Activated CD8-positive, alpha-beta T cell treated with anti-CD3 and anti-CD28 coated beads, Interleukin-2, amount 10 ng/mL, durations not matched to agents 7 days and 5 days (primary cell): Measurements from ENCODE around the gene SCP2D1. TPM values are rescaled to one million over a fixed set of nuclear protein-coding genes. Genes with fewer than 3 reads are reported as not detected.
"Not testable (repeated sequence)": the region's sequence is repeated elsewhere in the genome, so short reads cannot be mapped to it uniquely, and the experiment has no call there.

Source experiments
- ATAC-seq: fragments of 150-1000 bp; cut with Tn5 transposase; one replicate; pipeline ENCODE4 v1.10.0; 2021; ENCODE audit warnings: moderate library complexity
- CTCF ChIA-PET: fragments of 350-600 bp; sonication (Branson Sonifier 250); formaldehyde crosslinking; loops from one replicate; lab custom pipeline; 2021; ENCODE audit warnings: antibody characterized with exemption; lab: Charles Lee
- POLR2A ChIA-PET: fragments of 350-600 bp; sonication (Branson Sonifier 250); formaldehyde crosslinking; loops from one replicate; lab custom pipeline; 2021; ENCODE audit warnings: antibody characterized with exemption; lab: Charles Lee
- DNase-seq: peaks from one replicate; pipeline ENCODE4 v3.0.0-alpha.2; 2020
- H3K27ac Mint-ChIP-seq: one replicate; pipeline ENCODE4 v1.8.0; 2021; ENCODE audit warnings: mild to moderate bottlenecking, mixed read lengths
- H3K27me3 Mint-ChIP-seq: one replicate; pipeline ENCODE4 v1.8.0; 2021; ENCODE audit warnings: low read depth, mixed read lengths
- H3K36me3 Mint-ChIP-seq: one replicate; pipeline ENCODE4 v1.8.0; 2021; ENCODE audit warnings: low read depth, mixed read lengths
- H3K4me1 Mint-ChIP-seq: one replicate; pipeline ENCODE4 v1.8.0; 2021; ENCODE audit warnings: low read depth, mixed read lengths
- H3K4me3 Mint-ChIP-seq: one replicate; pipeline ENCODE4 v1.8.0; 2021; ENCODE audit warnings: mild to moderate bottlenecking, mixed read lengths
- H3K9me3 Mint-ChIP-seq: one replicate; pipeline ENCODE4 v1.8.0; 2022; ENCODE audit warnings: mixed read lengths; ENCODE audit not compliant: insufficient read depth
- total RNA-seq, 2 experiments: library from RNA; stranded (reverse); gene quantifications; one replicate each; pipeline ENCODE4 v1.2.3, GENCODE V29; 2021

Gene SCP2D1
- total RNA-seq, result not detected

DNA sequence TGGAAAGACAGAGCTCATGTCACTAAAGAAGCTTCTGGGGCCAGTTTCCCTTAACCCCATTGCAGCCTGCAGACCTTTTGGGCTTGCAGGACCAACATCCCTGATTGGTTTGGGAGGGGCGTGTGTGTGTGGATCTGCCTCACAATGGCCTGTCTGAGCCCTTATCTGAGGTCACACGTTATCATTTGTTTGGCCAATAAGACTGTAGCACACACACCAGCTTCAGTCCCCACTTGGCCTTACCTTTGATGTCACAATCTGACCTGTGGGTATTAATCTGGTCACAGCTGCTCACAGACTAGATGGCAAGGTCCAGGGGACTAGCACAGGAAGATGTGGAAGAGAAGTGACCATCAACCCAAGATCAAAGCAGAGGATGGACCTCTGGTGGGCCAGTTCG lies at the start of gene SCP2D1:
Gene SCP2D1, plus strand, starts transcription at position 301 of the 400 bp plus-strand sequence. Its CDS starts 33 bp downstream, at position 334.
- Mint-ChIP-seq H3K9me3 (no peaks in the 10 kb centered on the region), H3K36me3 (no peaks in the 10 kb centered on the region), H3K27ac (no peak within 1 kb of the TSS), H3K4me1 (no peaks in the 10 kb centered on the region), H3K27me3 (no peaks in the 10 kb centered on the region), H3K4me3 (no peak within 1 kb of the TSS)
- DNase-seq, result no peak
- ChIA-PET POLR2A (no interaction called here), CTCF (no interaction called here)
- no peak for ATAC-seq

DNA sequence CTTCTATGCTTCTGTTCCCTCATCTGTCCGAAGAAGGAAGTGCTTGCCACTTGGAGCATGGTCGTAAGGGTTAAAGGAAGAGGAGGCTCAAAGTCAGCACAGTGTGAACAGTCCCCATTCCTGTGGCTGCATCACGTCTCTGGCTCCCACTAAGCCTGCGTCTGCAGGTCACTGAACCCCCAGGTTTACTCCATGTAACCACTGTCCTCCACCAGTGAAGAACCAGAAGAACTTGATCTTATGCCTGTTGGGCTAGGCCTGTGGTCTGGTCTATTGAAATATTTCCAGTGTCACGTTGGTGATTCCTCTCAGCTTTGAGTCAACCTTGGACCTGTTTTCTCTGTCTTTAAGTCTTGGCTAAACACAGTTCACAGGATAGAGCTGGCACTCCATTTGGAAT lies 45.9 kb upstream of the SCP2D1 start:
- Mint-ChIP-seq H3K36me3 (no peaks in the 10 kb centered on the region), H3K27me3 (no peaks in the 10 kb centered on the region), H3K9me3 (no peaks in the 10 kb centered on the region), H3K4me3 (no peak overlapping the region), H3K4me1 (no peaks in the 10 kb centered on the region), H3K27ac (no peak overlapping the region)
- no peak for DNase-seq
- CTCF ChIA-PET, result no interaction called here
- POLR2A ChIA-PET, result no interaction called here
- ATAC-seq, result no peak

DNA sequence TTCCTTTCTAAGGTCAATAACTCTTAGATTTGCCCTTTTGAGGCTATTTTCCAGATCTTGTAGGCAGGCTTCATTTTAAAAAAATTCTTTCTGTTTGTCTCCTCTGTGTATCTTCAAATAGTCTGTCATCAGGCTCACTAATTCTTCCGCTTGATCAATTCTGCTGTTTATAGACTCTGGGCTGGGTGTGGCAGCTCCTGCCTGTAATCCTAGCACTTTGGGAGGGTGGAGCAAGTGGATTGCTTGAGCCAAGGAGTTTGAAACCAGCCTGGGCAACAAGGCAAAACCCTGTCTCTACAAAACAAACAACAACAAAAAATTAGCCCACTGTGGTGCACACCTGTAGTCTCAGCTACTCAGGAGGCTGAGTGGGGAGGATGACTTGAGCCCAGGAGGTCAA lies 40.0 kb upstream of the SCP2D1 start:
- no peak overlapping the region for H3K27ac Mint-ChIP-seq
- no peak overlapping the region for H3K4me3 Mint-ChIP-seq
- no peaks in the 10 kb centered on the region for H3K4me1 Mint-ChIP-seq
- ATAC-seq (no peak), DNase-seq (no peak)
- ChIA-PET POLR2A (no interaction called here), CTCF (no interaction called here)
- no peaks in the 10 kb centered on the region for H3K9me3 Mint-ChIP-seq
- H3K27me3 Mint-ChIP-seq, result peaks cover 12% of the 10 kb centered on the region
- H3K36me3 Mint-ChIP-seq, result no peaks in the 10 kb centered on the region

DNA sequence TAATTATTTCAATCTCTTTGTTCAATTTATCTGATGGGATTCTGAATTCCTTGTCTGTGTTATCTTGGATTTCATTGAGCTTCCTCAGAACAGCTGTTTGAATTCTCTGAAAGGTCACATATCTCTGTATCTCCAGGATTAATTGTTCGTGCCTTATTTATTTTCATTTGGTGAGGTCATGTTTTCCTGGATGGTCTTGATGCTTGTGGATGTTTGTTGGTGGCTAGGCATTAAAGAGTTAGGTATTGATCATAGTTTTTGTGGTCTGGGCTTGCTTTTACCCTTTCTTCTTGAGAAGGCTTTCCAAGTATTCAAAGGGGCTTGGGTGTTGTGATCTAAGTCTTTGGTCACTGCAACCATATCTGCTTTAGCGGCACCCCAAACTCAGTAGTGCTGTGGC lies 39.4 kb upstream of the SCP2D1 start:
- ATAC-seq (no peak), DNase-seq (no peak)
- Mint-ChIP-seq H3K4me3 (no peak overlapping the region), H3K27ac (no peak overlapping the region), H3K9me3 (no peaks in the 10 kb centered on the region), H3K4me1 (no peaks in the 10 kb centered on the region), H3K36me3 (no peaks in the 10 kb centered on the region), H3K27me3 (peaks cover 12% of the 10 kb centered on the region)
- POLR2A ChIA-PET, result no interaction called here
- CTCF ChIA-PET, result no interaction called here

DNA sequence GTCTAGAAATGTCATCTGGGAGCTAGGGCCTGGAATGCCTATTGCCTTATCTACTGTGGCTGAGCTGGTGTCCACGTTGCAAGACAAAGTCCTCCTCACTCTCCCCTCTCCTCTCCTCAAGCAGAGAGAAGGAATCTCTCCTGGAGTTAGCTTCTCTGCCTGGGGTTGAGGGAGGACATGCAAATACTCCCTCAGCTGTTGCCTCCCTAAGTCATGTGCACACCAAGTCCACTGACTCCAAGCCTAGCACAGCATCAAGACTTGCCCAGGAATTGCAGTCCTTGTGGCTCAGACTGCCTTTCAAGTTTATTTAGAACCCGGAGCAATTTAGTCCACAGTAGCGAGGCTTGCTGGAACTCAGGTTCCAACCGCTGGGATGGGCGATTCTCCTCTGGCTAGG lies 38.0 kb upstream of the SCP2D1 start:
- no peaks in the 10 kb centered on the region for H3K9me3 Mint-ChIP-seq
- no peaks in the 10 kb centered on the region for H3K36me3 Mint-ChIP-seq
- H3K4me3 Mint-ChIP-seq, result no peak overlapping the region
- ChIA-PET CTCF (no interaction called here), POLR2A (no interaction called here)
- ATAC-seq (no peak), DNase-seq (no peak)
- H3K27ac Mint-ChIP-seq, result no peak overlapping the region
- H3K27me3 Mint-ChIP-seq, result peaks cover 12% of the 10 kb centered on the region
- H3K4me1 Mint-ChIP-seq, result no peaks in the 10 kb centered on the region

DNA sequence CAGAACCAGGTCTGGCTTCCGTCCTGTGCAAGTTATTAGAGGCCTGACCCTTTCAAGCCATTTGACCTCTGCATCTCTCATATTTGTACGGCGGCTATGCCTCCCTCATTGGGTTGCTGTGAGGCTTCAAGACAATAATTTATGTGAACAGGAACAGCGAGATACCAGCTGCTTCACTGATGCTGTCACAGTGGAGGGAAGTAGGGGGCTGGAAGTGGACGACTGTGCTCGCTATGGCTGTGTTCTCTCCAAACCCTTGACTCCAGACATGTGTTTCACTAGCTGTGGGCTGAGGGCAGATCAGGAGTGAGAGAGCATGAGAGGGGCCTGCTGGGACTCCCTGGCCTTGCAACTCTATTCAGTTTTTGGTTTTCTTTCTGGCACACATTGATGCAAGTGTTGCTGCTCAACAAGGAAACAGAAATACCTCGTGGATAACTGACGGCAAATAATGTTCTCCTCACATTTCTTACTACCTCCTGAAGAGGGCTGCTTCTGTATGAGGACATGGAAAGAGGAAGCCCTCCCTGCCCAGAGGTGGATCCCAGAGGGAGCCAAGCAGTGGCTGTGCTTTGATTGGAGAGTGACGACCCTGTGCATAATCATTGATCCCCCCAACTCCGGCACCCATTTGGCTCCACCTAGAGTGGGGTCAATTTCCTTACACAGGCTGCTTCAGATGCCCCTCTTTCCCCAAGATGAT lies 34.7 kb upstream of the SCP2D1 start:
- H3K27ac Mint-ChIP-seq, result no peak overlapping the region
- DNase-seq (no peak), ATAC-seq (no peak)
- ChIA-PET CTCF (interaction anchor here (1.0 kb wide), 1 partner anchor 147 kb away, joined by 3 read pairs; no protein-coding TSS in a partner anchor), POLR2A (no interaction called here)
- no peaks in the 10 kb centered on the region for H3K36me3 Mint-ChIP-seq
- H3K4me1 Mint-ChIP-seq, result no peaks in the 10 kb centered on the region
- H3K27me3 Mint-ChIP-seq, result peaks cover 4% of the 10 kb centered on the region
- no peak overlapping the region for H3K4me3 Mint-ChIP-seq
- no peaks in the 10 kb centered on the region for H3K9me3 Mint-ChIP-seq

DNA sequence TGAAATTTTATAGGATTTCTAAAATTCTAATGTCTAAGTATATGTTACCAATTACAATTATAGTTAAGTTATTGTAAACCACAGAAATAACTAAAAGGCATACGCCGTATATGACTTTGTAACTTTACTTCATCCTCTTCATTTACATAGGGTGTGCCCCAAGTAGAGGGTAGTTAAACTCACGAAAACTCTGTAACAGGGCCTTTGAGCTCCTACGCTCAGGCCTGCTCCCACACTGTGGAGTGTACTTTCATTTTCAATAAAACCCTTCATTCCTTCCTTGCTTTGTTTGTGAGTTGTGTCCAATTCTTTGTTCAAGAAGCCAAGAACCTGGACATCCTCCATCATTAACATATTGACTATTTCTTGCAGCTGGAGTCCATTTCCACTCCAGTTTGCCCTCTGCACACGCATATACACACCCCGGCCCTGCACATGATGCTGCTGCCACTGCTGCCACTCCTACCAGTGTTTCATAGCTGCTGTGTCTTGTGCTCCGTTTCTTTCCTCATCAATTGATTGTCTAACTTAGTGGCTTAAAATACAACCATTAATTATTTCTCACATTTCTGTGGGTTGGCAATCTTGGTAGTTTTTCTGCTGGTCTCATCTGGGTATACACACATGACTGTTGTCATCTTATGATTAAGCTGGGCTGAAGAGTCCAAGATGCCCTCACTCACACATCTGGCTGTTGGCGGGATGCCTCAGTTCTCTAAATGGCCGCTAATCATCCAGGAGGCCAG lies 33.0 kb upstream of the SCP2D1 start:
- H3K27me3 Mint-ChIP-seq, result peaks cover 4% of the 10 kb centered on the region

DNA sequence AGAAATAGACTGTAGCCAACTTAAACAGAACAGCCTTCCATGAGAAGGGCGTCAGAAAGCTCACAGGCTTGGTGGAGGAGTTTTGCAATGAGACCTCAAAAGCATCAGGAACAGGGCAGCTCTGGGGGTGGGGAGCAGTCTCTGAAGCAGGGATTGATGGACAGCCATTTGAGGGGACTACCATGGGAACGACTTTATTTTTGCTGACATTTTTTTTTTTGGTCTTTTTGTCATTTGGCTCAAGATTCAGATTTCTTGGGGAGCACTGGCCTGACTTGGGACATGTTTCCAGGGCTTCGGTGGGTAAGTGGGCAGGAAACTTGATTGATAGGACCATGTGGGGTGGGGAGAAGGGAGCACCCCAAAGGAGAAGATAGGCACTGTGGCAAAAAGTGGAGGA lies 32.1 kb upstream of the SCP2D1 start:
- Mint-ChIP-seq H3K4me1 (no peaks in the 10 kb centered on the region), H3K36me3 (no peaks in the 10 kb centered on the region), H3K4me3 (no peak overlapping the region), H3K27me3 (peaks cover 4% of the 10 kb centered on the region), H3K27ac (no peak overlapping the region), H3K9me3 (no peaks in the 10 kb centered on the region)
- POLR2A ChIA-PET, result no interaction called here
- ATAC-seq, result no peak
- no peak for DNase-seq
- CTCF ChIA-PET, result no interaction called here

More for the DNA sequence above, 33.0 kb upstream of the SCP2D1 start:
- ATAC-seq, result no peak
- Mint-ChIP-seq H3K4me1 (no peaks in the 10 kb centered on the region), H3K27ac (no peak overlapping the region), H3K9me3 (no peaks in the 10 kb centered on the region), H3K4me3 (no peak overlapping the region), H3K36me3 (no peaks in the 10 kb centered on the region)
- ChIA-PET CTCF (no interaction called here), POLR2A (no interaction called here)
- no peak for DNase-seq

DNA sequence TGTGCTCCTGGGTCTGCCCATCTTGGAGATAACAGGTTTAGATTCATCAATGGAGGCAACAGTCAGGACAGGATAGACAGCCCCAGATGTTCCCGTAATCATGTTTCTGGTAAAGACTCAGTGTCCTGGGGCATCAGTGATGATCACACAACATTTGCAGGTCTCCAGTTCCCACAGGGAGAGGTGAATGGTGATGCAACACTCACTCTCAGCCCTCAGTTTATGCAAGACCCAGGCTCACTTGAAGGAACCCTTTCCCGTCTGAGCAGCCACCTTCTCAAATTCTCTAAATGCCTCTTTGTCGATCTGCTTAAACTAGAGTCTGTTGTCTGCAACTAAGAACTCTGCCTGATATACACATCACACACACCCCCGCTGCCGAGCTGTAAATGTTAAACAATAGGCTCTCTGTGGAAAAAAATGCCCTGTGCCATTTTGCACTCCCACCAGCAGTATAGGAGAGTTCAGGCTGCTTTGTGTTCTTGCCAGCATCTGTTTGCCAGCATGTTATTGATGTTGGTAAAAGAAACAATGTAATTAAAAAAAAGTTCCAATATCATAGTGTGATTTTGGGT lies 30.1 kb upstream of the SCP2D1 start:
- Mint-ChIP-seq H3K27ac (no peak overlapping the region), H3K4me3 (no peak overlapping the region), H3K27me3 (peaks cover 2% of the 10 kb centered on the region)

DNA sequence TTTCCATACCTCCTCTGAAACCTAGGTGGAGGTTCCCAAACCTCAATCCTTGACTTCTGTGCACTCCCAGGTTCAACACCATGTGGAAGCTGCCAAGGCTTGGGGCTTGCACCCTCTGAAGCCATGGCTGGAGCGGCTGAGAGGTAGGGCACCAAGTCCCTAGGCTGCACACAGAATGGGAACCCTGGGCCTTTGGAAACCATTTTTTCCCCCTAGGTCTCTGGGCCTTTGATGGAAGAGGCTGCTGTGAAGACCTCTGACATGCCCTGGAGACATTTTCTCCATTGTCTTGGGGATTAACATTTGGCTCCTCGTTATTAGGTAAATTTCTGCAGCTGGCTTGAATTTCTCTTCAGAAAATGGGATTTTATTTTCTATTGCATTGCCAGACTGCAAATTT lies 26.5 kb upstream of the SCP2D1 start:
- ATAC-seq, POLR2A ChIA-PET, H3K4me1 Mint-ChIP-seq, CTCF ChIA-PET, H3K36me3 Mint-ChIP-seq, H3K27ac Mint-ChIP-seq, H3K4me3 Mint-ChIP-seq, DNase-seq, H3K27me3 Mint-ChIP-seq, H3K9me3 Mint-ChIP-seq: not testable (repeated sequence)

More for the DNA sequence above, 30.1 kb upstream of the SCP2D1 start:
- Mint-ChIP-seq H3K4me1 (no peaks in the 10 kb centered on the region), H3K9me3 (no peaks in the 10 kb centered on the region), H3K36me3 (no peaks in the 10 kb centered on the region)
- ATAC-seq (no peak), DNase-seq (no peak)
- ChIA-PET CTCF (no interaction called here), POLR2A (no interaction called here)

DNA sequence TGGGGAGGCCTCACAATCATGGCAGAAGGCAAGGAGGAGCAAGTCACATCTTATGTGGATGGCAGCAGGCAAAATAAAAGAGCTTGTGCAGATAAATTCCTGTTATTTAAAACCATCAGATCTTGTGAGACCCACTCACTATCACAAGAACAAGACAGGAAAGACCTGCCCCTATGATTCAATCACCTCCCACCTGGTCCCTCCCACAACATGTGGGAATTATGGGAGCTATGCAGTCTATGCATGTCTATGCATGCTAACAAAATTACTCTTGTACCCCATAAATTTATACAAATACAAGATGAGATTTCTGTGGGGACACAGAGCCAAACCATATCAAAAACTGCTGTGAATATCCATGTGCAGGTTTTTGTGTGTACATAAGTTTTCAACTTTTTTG lies 25.6 kb upstream of the SCP2D1 start:
- Mint-ChIP-seq H3K36me3 (no peaks in the 10 kb centered on the region), H3K9me3 (no peaks in the 10 kb centered on the region), H3K4me1 (no peaks in the 10 kb centered on the region), H3K27ac (no peak overlapping the region), H3K4me3 (no peak overlapping the region), H3K27me3 (peaks cover 9% of the 10 kb centered on the region)
- ChIA-PET POLR2A (no interaction called here), CTCF (interaction anchor here (0.5 kb wide), 1 partner anchor 447 kb away, joined by 5 read pairs; no protein-coding TSS in a partner anchor)
- ATAC-seq (no peak), DNase-seq (no peak)

DNA sequence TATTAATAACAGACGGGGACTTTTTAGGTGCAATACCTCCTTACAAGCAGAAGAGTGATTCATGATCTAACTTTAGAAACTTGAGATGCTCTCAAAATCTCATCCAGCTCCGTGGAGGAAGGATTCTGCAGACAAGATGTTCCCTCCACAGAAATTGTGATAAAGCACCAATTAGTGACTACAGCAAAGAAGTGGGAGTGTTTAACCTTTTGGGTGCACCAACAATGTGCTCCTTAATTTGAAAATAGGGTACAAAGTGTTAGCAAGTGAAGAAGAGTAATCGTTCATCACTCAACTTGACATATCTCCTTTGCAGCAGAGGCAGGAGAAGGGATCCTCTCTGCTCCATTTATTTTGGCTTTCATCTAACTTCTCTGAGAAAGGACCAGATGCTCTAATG lies 22.8 kb upstream of the SCP2D1 start:
- no peak overlapping the region for H3K4me3 Mint-ChIP-seq
- H3K36me3 Mint-ChIP-seq, result peaks cover 2% of the 10 kb centered on the region
- CTCF ChIA-PET, result interaction anchor here (0.6 kb wide), 1 partner anchor 22 kb away, joined by 3 read pairs; no protein-coding TSS in a partner anchor
- DNase-seq (no peak), ATAC-seq (no peak)
- no peaks in the 10 kb centered on the region for H3K9me3 Mint-ChIP-seq
- peaks cover 9% of the 10 kb centered on the region for H3K27me3 Mint-ChIP-seq
- H3K27ac Mint-ChIP-seq, result no peak overlapping the region
- peaks cover 10% of the 10 kb centered on the region for H3K4me1 Mint-ChIP-seq
- POLR2A ChIA-PET, result no interaction called here
